Smooth muscle cell (in vitro differentiated cells): ENCODE results near the gene FAM25A. TPM values are rescaled to one million over a fixed set of nuclear protein-coding genes. Genes with fewer than 3 reads are reported as not detected.
"Not testable (repeated sequence)": the region's sequence is repeated elsewhere in the genome, so short reads cannot be mapped to it uniquely, and the experiment has no call there.

Source experiments
- DNase-seq: peaks from one replicate; lab custom pipeline; 2025; ENCODE audit not compliant: unreplicated experiment; lab: John Stamatoyannopoulos, UW
- H2AFZ ChIP-seq: fragments of 200-600 bp; sonication (generic); 2 replicates; pipeline ENCODE4 v1.6.0; 2016; ENCODE audit warnings: antibody characterized with exemption, low read depth, mild to moderate bottlenecking
- H3F3A ChIP-seq: fragments of 200-600 bp; sonication (generic); 2 replicates; pipeline ENCODE4 v1.6.0; 2017; ENCODE audit warnings: antibody characterized with exemption, low read depth
- H3K27ac ChIP-seq: fragments of 200-600 bp; sonication (generic); 2 replicates; pipeline ENCODE4 v1.5.1; 2016; ENCODE audit warnings: low read depth, mild to moderate bottlenecking
- H3K27me3 ChIP-seq: fragments of 200-600 bp; sonication (generic); 2 replicates; pipeline ENCODE4 v1.6.1; 2016; ENCODE audit warnings: low read depth, mild to moderate bottlenecking
- H3K36me3 ChIP-seq: fragments of 200-600 bp; sonication (generic); 2 replicates; pipeline ENCODE4 v1.5.1; 2016; ENCODE audit warnings: low read depth
- H3K4me1 ChIP-seq: fragments of 200-600 bp; sonication (generic); 2 replicates; pipeline ENCODE4 v1.5.1; 2016; ENCODE audit warnings: low read depth
- H3K4me2 ChIP-seq: fragments of 200-600 bp; sonication (generic); 2 replicates; pipeline ENCODE4 v1.6.0; 2016; ENCODE audit warnings: mild to moderate bottlenecking
- H3K4me3 ChIP-seq: fragments of 200-600 bp; sonication (generic); 2 replicates; pipeline ENCODE4 v1.5.1; 2016; ENCODE audit warnings: mild to moderate bottlenecking
- H3K79me2 ChIP-seq: fragments of 200-600 bp; sonication (generic); 2 replicates; pipeline ENCODE4 v1.6.0; 2016; ENCODE audit warnings: low read depth, mild to moderate bottlenecking
- H3K9ac ChIP-seq: fragments of 200-600 bp; sonication (generic); 2 replicates; pipeline ENCODE4 v1.6.0; 2016; ENCODE audit warnings: low read depth
- H3K9me3 ChIP-seq: fragments of 200-600 bp; sonication (generic); replicated peaks from 2 replicates; pipeline ENCODE4 v1.5.1; 2016; ENCODE audit warnings: low read depth
- H4K20me1 ChIP-seq: fragments of 200-600 bp; sonication (generic); 2 replicates; pipeline ENCODE4 v1.6.0; 2016; ENCODE audit warnings: low read depth
- CTCF ChIP-seq: fragments of 200-600 bp; sonication (generic); IDR thresholded peaks from 2 replicates; pipeline ENCODE4 v1.5.1; 2017; ENCODE audit warnings: borderline replicate concordance, mild to moderate bottlenecking, antibody characterized with exemption; ENCODE audit not compliant: insufficient read depth, poor library complexity, severe bottlenecking
- WGBS: methylation state at CpG from one replicate; pipeline ENCODE4 v1.1.7; 2016; ENCODE audit warnings: low lambda C conversion rate; 5-methylcytosine and 5-hydroxymethylcytosine counted together
- polyA plus RNA-seq: library from polyadenylated mRNA; unstranded; fragments of >200 nt; fragmentation: Nextera tagmentation; extraction: Ambion mirVana; gene quantifications from 2 replicates; pipeline ENCODE4 v1.2.1, GENCODE V29; 2016
- total RNA-seq: library from RNA; depleted of rRNA; stranded (reverse); fragments of >200 nt; gene quantifications from 2 replicates; pipeline ENCODE4 v1.2.3, GENCODE V29; 2014

Gene FAM25A
- total and polyA plus RNA-seq, 2 experiments from 2014 or later, result 7.0 TPM; not detected in 1

- Histone ChIP-seq H3K4me1 (no peaks in the 10 kb centered on the region), H3K27ac (no peak overlapping the region), H3K36me3 (no peaks in the 10 kb centered on the region), H2AFZ (no peak overlapping the region), H4K20me1 (no peaks in the 10 kb centered on the region), H3K4me3 (no peak overlapping the region), H3K9me3 (no peaks in the 10 kb centered on the region), H3K4me2 (no peak overlapping the region), H3K79me2 (no peaks in the 10 kb centered on the region), H3F3A (no peaks in the 10 kb centered on the region), H3K27me3 (no peaks in the 10 kb centered on the region), H3K9ac (no peak overlapping the region)
- TF ChIP-seq CTCF, result no peak
- no peak for DNase-seq
Measured at GRCh38 chr10:86992456-86992855, 27.6 kb upstream of the FAM25A start.

GRCh38 chr10:86992929-86993328, 27.2 kb upstream of the FAM25A start:
- WGBS, result 76% methylated on average over 2 of the region's 2 CpGs
- Histone ChIP-seq H3K27me3 (no peaks in the 10 kb centered on the region), H3K9ac (no peak overlapping the region)

GRCh38 chr10:86999802-87000403, 20.2 kb upstream of the FAM25A start:
- H3F3A ChIP-seq, H3K9ac ChIP-seq, DNase-seq, H3K27ac ChIP-seq, H3K79me2 ChIP-seq, H3K36me3 ChIP-seq, H4K20me1 ChIP-seq, H2AFZ ChIP-seq, H3K4me1 ChIP-seq, H3K4me3 ChIP-seq, H3K9me3 ChIP-seq, H3K4me2 ChIP-seq, H3K27me3 ChIP-seq: not testable (repeated sequence)
- 65% methylated on average over 6 of the region's 6 CpGs for WGBS

More at GRCh38 chr10:86992929-86993328, 27.2 kb upstream of the FAM25A start:
- no peak overlapping the region for H2AFZ ChIP-seq
- H3K27ac ChIP-seq, result no peak overlapping the region
- no peaks in the 10 kb centered on the region for H3K36me3 ChIP-seq
- H3K4me2 ChIP-seq, result no peak overlapping the region
- TF ChIP-seq CTCF, result no peak
- H3K4me3 ChIP-seq, result no peak overlapping the region
- no peak for DNase-seq
- no peaks in the 10 kb centered on the region for H4K20me1 ChIP-seq
- no peaks in the 10 kb centered on the region for H3K79me2 ChIP-seq
- H3K4me1 ChIP-seq, result no peaks in the 10 kb centered on the region
- H3K9me3 ChIP-seq, result no peaks in the 10 kb centered on the region
- no peaks in the 10 kb centered on the region for H3F3A ChIP-seq

- Histone ChIP-seq H3K4me2 (no peak overlapping the region), H3K9ac (no peak overlapping the region), H3K27me3 (no peaks in the 10 kb centered on the region), H3K79me2 (no peaks in the 10 kb centered on the region), H3K4me1 (no peaks in the 10 kb centered on the region), H3K36me3 (no peaks in the 10 kb centered on the region), H3K27ac (no peak overlapping the region), H3K9me3 (no peaks in the 10 kb centered on the region), H3K4me3 (no peak overlapping the region), H2AFZ (no peak overlapping the region), H3F3A (no peaks in the 10 kb centered on the region), H4K20me1 (no peaks in the 10 kb centered on the region)
- TF ChIP-seq CTCF, result no peak
- DNase-seq, result no peak
- WGBS, result 86% methylated on average over 3 of the region's 3 CpGs
Measured at GRCh38 chr10:87000491-87000890, 19.6 kb upstream of the FAM25A start.

GRCh38 chr10:87007124-87007523, 13.0 kb upstream of the FAM25A start:
- H4K20me1 ChIP-seq, H3K79me2 ChIP-seq, H3F3A ChIP-seq, H3K27ac ChIP-seq, H2AFZ ChIP-seq, H3K27me3 ChIP-seq, H3K4me3 ChIP-seq, H3K9me3 ChIP-seq, H3K4me2 ChIP-seq, H3K36me3 ChIP-seq, H3K9ac ChIP-seq, DNase-seq, H3K4me1 ChIP-seq: not testable (repeated sequence)
- WGBS, result 92% methylated on average over 1 of the region's 1 CpG

GRCh38 chr10:87007674-87008073, 12.4 kb upstream of the FAM25A start:
- H3K9me3 ChIP-seq, H2AFZ ChIP-seq, H3K27ac ChIP-seq, H3F3A ChIP-seq, H3K4me2 ChIP-seq, DNase-seq, H3K36me3 ChIP-seq, H4K20me1 ChIP-seq, H3K4me3 ChIP-seq, H3K79me2 ChIP-seq, H3K9ac ChIP-seq, H3K27me3 ChIP-seq, H3K4me1 ChIP-seq: not testable (repeated sequence)
- WGBS, result 95% methylated on average over 6 of the region's 6 CpGs
